DMS153 (cell line): ENCODE results near the gene GCDH.
"Not testable (repeated sequence)": the region's sequence is repeated elsewhere in the genome, so short reads cannot be mapped to it uniquely, and the experiment has no call there.

Source experiments
- DNase-seq: peaks from one replicate; lab custom pipeline; 2025; lab: John Stamatoyannopoulos, UW

GCDH gene

DNA sequence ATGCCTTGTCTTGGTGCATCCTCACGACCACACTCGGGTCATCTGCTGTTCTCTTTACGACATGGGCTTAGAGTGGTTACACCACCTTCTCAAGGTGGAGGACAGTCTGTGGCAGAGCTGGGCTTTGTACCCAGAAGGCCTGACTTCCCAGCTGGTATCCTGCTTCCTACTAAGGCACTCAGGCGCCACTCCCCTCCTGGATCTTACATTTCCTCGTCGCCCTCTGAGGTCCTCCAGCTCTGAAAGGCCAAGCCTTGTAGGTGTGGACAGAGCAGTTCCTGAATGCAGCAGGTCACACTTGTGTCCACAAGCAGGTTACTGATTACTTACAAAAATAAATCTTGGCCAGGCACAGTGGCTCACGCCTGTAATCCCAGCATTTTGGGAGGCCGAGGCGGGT lies 16.2 kb downstream of the GCDH start:
- DNase-seq, result no peak

DNA sequence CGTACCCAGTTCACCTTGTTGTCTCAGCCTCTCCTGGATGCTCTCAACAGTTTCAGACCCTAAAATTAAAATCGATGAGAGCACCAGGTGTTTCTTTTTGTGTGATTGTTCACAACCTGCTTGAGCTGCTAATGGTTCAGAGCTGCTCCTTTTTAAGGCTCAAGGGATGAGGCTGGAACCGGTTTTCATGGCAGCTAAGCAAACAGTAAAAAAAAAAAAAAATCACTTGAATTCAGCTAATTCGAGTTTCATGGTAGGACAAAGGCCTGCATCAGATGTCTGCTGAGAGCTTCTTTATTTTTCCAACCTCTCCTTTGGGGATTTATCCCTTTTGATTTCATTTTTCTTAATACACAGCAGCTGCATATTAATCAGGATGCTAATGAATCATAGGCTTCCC lies 21.6 kb downstream of the GCDH start:
- peak; percentile 98 for DNase-seq

DNA sequence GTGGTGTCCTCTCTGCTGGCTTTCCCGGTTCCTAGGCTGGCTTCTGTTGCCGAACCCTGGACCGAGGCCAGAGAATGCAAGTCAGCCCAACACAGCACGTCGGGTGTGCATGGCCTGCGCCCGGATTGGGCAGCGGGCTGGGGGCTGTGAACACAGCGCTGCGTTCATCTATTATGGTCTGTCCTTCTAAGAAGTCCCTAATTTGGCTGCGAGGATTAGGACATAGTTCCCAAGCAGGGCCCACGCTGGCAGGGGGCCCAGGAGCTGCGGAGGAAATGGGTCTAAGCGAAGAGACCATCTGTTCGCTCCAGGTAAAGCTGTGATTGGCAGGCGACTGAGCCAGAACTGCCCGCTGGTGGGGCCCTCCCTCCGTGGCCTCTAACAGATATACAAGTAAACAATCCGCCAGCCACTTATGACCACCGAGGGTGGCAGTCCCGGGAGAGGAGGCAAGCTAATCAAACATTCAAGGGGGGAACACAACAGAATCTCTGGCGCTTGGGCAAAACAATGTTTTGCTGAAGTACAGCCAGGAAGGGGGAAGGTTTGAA lies 22.1 kb downstream of the GCDH start:
- peak; percentile 98 for DNase-seq

- DNase-seq, result peak; percentile 52
Observed at GRCh38 chr19:12913851-12914690, 23.1 kb downstream of the GCDH start.

GRCh38 chr19:12915860-12916259 lies 24.9 kb downstream of the GCDH start:
- DNase-seq, result not testable (repeated sequence)

DNA sequence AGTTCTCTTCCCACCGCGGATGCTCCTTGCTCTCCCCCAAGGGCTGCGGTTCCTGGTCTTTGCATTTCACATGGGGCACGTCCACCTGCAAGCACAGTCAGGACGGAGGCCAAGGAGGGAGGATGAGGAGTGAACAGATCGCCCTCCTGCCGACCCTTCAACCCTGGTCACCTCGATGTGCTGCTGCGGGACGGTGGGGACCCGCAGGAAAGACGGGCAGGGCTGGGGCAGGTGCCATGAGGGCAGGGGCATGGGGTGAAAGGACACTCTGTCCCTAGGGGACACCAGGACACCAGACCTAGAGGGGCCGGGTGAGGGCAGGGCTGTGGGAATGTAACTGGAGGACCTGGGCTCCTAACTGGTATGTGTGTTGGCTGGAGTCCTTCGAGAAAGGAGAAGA lies 27.3 kb downstream of the GCDH start:
- no peak for DNase-seq

DNA sequence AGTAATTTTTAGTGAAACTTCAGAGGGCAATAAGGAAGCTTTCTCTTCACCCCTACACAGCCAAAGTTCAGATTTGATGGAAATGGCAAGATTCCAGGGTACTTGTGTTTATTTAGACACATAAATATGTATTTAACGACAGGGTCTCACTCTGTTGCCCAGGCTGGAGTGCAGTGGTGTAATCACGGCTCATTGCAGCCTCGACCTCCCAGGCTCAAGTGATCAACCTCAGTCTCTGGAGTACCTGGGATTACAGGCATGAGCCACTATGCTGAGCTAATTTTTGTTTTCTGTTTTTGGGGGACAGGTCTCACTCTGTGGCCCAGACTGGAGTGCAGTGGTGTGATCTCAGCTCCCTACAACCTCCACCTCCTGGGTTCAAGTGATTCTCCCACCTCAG lies 30.1 kb downstream of the GCDH start:
- DNase-seq, result no peak

GRCh38 chr19:12922959-12923358 lies 32.0 kb downstream of the GCDH start:
- DNase-seq, result no peak

- no peak for DNase-seq
Observed at GRCh38 chr19:12924621-12925310, 33.8 kb downstream of the GCDH start.

GRCh38 chr19:12930002-12930645 lies 39.2 kb downstream of the GCDH start:
- no peak for DNase-seq

DNA sequence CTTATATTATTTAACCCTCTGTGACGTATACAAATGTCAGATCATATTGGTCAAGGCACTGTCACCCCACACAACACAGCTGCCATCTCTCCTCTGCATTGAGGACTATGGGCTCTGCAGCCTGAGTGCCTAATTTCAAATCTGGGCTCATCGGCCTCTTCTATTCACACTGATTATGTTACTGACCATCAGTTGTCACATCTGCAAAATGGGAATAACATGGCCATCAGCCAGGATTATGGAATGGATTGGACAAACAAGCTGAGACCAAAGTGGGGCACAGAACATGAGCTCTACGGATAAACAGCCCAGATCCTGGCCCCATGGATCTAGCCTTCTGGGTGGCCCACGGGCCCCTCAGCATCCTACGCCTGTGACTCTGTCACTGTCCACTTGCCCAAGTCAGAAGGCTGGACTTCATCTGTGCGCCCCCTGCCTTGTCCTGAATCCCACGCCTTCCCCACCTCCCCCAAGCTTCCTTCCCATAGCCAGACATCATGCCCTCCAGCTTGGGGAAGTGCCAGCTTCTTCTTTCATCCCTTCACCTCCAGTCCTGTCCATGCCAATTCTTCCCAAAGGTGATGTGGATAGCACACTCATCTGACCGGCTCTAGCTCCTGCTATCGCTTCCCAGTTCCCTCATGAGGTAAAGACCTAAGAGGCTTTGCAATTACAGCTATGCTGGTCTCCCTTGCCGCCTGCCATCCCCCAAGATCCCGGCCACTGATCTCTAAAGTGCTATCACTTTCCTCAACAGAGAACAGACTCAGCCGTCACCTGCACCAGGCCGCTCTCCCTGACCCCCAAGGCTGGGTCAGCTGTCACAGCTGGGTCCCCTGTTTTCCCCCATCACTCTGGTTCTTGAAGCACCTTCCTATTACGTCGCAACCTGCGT lies 41.7 kb downstream of the GCDH start:
- DNase-seq, result no peak

DNA sequence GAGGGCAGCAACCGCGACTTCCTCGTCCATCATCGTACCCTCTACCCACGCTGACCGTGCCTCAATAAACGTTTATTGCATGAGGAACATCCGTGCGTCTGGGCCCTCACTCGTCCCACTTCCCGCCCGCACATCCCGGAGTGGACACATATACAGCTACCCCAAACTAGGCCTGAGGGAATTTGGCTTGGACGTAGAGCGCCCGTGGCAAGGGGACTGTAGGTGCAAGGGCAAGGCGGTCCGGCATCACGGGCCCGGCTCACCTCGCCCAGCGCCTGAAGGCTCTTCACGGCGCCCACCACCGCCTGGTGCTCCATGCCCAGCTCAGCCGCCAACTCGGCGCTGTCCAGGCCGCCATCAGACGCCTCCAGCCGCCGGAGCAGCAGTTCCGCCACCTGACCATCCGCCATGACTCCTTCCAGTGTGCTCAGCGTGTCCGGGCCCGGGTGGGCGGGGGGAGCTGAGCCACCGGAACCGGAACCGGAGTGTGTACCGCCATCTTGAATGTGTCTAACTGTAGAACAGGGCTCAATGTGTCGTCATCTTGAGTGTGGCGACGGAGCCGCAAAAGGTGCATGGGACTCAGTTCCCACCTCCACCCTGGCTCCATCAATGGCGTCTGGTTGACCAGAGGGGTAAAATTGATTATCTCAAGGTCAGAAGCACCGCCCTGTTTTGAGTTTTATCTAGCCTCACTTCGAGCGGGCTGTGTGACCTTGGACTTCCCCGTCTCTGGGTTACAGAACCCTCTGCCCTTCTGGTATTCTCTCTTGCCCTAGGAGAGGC lies 42.5 kb downstream of the GCDH start, which contains the start of gene FARSA:
Gene FARSA (minus strand): TSS at position 425 of the 786 bp plus-strand sequence. CDS start 15 bp downstream, at position 410.
- DNase-seq, result peak; percentile 78

- no peak for DNase-seq
Observed at GRCh38 chr19:12935071-12935470, 44.1 kb downstream of the GCDH start.

GRCh38 chr19:12936582-12936981 lies 45.6 kb downstream of the GCDH start:
- peak; percentile 42 for DNase-seq

- peak; percentile 62 for DNase-seq
Observed at GRCh38 chr19:12937093-12937926, 46.4 kb downstream of the GCDH start.

DNA sequence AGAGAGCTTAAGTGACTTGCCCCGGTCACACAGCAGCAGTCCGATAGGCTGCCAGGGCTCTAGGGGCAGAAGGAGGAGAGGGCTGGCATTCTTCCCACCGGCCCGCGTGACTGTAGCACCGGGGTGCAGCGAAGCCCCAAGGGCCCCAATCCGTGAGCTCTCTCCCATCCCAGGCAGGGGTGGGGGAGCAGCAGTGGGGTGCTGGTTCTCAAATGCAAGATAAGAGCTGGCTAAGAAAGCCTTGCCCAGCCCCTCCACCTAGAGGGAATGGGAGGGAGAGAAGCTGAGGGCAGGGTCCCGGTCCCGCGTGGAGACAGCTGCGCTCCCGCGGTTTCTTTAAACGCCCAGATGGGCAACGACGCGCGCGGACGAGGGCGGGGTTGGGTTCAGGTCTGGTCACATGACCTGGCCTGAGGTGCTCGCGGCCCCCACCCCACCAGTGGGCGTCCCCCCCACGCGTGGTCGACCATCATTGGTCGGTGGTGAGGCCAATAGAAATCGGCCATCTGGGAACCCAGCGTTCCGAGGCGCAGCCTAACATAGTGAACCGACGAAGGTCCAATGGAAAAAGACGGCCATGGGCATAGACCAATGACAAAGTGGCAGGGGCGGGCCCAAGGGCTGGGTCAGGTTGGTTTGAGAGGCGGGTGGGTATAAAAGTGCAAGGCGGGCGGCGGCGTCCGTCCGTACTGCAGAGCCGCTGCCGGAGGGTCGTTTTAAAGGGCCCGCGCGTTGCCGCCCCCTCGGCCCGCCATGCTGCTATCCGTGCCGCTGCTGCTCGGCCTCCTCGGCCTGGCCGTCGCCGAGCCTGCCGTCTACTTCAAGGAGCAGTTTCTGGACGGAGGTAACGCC lies 47.2 kb downstream of the GCDH start, which contains the start of gene CALR:
Gene CALR (plus strand): TSS at position 683 of the 852 bp plus-strand sequence. CDS start 71 bp downstream, at position 754.
- DNase-seq, result peak; percentile 99

DNA sequence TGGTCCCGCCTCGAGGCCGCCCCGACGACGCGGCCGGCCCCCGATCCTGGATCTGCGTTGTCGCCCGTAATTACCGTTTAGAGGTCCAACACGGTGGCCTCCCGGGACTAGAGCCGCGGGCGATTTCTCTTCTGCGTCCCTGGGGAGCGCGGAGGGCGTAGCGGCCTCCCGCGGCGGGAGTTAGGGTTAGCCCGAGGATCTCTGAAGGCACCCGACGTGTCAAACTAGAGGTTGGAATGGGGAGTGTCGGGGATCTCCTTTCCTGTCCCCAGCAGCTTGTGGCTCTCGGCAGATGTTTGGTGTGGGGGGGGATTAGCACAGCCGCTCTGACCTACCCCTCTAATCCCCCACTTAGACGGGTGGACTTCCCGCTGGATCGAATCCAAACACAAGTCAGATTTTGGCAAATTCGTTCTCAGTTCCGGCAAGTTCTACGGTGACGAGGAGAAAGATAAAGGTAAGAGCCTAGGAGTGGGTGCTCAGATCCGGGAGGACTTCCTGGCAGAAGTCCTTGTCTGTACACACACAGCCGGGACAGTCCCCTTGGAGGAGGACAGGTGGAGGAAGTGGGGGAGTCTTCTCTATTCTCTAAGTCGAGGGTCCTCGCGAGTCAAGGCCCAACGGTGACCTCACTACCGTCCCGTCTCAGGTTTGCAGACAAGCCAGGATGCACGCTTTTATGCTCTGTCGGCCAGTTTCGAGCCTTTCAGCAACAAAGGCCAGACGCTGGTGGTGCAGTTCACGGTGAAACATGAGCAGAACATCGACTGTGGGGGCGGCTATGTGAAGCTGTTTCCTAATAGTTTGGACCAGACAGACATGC lies 48.0 kb downstream of the GCDH start:
- no peak for DNase-seq

- no peak for DNase-seq
Observed at GRCh38 chr19:12939975-12940423, 49.0 kb downstream of the GCDH start.
